Cardiac septum (tissue), 1 donor: ENCODE data around the gene IFNE. TPM values are rescaled to one million over a fixed set of nuclear protein-coding genes. Genes with fewer than 3 reads are reported as not detected.

ENCODE experiments used
- DNase-seq: peaks from one replicate; pipeline ENCODE4 v3.0.0-alpha.2; 2020; ENCODE audit warnings: low spot score
- intact Hi-C: fragments of 100-400 bp; cut with DNase I; formaldehyde crosslinking; loops from one replicate; pipeline ENCODE4 v1.14.0; 2022
- microRNA-seq: library from miRNA; unstranded; fragments of <30 nt; microRNA quantifications from one replicate; pipeline ENCODE4 v1.2.0, GENCODE V29; 2020
- total RNA-seq: library from RNA; stranded (reverse); fragmentation: NEBNext Ultra II Directional; extraction: Animal tissue kit (Norgen Biotek cat#: 25700); gene quantifications from one replicate; pipeline ENCODE4 v1.2.1, GENCODE V29; 2021
- donor health status: DM: no; HTN: no; CAD: no.

IFNE gene
- total RNA-seq, 1 donor from 2014 or later = not detected

GRCh38 chr9:21434202-21435014, 47.7 kb downstream of the IFNE start:
- intact Hi-C loops = no loop called here
- no peak for DNase-seq

GRCh38 chr9:21432672-21433425, 49.3 kb downstream of the IFNE start:
- DNase-seq = no peak
- intact Hi-C loops = no loop called here

Small RNA genes within 50 kb of the gene (microRNA-seq; reads per million reads assigned to microRNA genes)
- gene MIR31 = 9.8 reads per million, percentile 22 among the genes with 10 or more reads in this experiment

Other genes starting within 250 kb of the IFNE start
- gene IFNA14, start 242.3 kb downstream of the IFNE start, total RNA-seq = not detected
- not detected for gene IFNA5, start 177.0 kb downstream of the IFNE start, total RNA-seq
- 12.5 TPM for gene KLHL9, start 146.9 kb downstream of the IFNE start, total RNA-seq
- not detected for gene IFNA6, start 131.4 kb downstream of the IFNE start, total RNA-seq
- gene IFNA13, start 114.3 kb downstream of the IFNE start, total RNA-seq = not detected
- not detected for gene IFNA2, start 96.9 kb downstream of the IFNE start, total RNA-seq
- not detected for gene IFNA8, start 73.2 kb downstream of the IFNE start, total RNA-seq
- not detected for gene IFNA1, start 41.9 kb downstream of the IFNE start, total RNA-seq